Pericardium fibroblast (primary cell): Measurements from ENCODE around the gene KDM4F. TPM values are rescaled to one million over a fixed set of nuclear protein-coding genes. Genes with fewer than 3 reads are reported as not detected.

Experiments
- total RNA-seq: library from RNA; depleted of rRNA; stranded (reverse); fragments of >200 nt; gene quantifications from 2 replicates; pipeline ENCODE4 v1.2.3, GENCODE V29; 2015

The KDM4F gene
- not detected in 2 replicates for total RNA-seq

DNA sequence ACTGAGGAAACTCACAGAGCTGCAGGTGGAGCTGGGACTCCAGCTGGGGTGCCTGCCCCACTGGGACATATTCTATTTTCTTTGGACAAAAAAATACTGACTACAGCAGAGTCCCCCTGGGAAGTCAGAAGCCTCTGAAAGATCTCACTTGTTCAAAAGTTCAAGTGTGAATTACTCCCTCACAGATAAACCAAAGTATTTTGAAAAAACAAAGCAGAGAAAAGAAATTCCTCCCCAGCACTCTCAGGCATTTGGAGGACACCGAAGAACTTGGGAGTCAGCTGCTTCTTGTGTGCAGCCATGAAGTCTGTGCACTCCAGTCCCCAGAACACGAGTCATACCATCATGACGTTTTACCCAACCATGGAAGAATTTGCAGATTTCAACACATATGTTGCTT, at the start of gene KDM4F:
Gene KDM4F, plus strand, starts transcription at position 301 of the 400 bp plus-strand sequence.

DNA sequence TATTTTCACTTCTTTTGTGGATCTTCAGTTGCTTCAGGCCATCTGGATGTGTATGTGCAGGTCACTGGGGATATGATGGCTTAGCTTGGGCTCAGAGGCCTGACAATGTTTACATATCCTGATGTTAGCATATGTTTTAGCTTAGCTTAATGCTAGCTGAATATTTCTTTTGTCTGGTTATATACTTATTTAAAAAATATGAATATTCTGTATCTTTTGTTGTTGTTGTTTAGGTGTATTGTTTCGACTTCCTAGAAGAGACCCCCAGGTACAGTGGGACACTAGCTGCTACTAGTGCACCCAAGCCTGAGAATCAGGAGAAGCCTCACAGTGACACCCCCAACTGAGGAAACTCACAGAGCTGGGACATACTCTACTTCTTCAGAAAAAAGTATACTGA, 24.3 kb upstream of the KDM4F start, which contains the start of gene KDM4E:
Gene KDM4E, plus strand, starts transcription at position 301 of the 400 bp plus-strand sequence. CDS start 300 bp downstream, outside the sequence.

DNA sequence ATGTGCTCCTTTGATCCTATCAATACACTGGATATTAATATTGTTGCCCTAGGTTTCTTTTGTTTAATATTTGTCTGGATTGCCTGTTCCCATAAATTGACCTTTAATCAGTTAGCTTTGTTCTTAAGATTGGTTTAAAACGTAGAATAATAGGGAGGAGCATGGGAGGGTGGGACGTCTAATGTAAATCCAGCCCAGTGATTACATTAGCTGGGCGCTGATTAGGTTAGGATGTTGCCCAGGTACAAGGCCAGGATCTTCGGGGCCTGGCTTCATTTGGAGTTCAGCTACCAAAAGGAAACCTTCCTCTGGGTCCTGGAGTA, 17.5 kb downstream of the KDM4F start, which contains the start of gene SRSF8:
Gene SRSF8, plus strand, starts transcription at position 204 of the 323 bp plus-strand sequence. CDS start 308 bp downstream, outside the sequence.

DNA sequence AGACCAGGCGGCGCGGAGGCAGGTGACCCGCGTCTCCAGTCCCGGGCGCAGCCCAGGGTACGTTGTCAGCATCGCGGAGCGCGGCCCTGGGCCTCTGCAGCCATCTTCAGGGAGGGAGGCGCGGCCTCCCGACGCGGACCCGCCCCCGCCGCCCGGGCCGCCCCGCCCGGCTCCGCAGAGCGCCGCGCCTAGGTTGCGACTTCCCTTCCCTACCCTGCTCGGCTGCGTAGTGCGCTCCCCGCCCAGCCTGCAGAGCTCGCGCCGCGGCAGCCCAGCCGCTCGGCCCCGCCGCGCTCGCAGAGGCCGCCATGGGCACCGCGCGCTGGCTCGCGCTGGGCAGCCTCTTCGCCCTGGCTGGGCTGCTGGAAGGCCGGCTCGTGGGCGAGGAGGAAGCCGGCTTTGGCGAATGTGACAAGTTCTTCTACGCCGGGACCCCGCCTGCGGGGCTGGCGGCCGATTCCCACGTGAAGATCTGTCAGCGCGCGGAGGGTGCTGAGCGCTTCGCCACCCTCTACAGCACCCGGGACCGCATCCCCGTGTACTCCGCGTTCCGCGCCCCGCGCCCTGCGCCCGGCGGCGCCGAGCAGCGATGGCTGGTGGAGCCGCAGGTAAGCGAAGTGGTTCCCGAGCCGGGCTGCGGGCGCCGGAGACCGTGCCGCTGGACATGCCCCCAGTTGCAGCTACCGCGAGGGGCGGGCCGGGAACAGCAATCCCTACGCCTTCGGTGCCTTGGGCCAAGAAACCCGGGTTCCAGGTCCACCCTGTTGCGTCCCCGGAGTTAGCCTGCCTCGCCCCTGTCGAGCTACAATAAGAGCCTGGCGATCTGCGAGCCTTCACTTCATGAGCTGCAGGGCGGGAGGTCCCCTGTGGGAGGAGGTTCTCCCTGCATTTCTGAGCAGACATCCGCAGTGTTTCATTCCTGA, 40.7 kb downstream of the KDM4F start, which contains the start of gene ENDOD1:
Gene ENDOD1, plus strand, starts transcription at position 227 of the 923 bp plus-strand sequence. Its CDS starts 82 bp downstream, at position 309.

Other genes starting within 250 kb of the KDM4F start
- 26.0 and 35.2 TPM in 2 replicates for gene CWC15, start 75.9 kb upstream of the KDM4F start, total RNA-seq
- 0.35 and 0.77 TPM in 2 replicates for gene KDM4D, start 75.7 kb upstream of the KDM4F start, total RNA-seq
- not detected in 2 replicates for gene KDM4E, start 24.2 kb upstream of the KDM4F start, total RNA-seq
- 29.9 and 36.3 TPM in 2 replicates for gene SRSF8, start 17.5 kb downstream of the KDM4F start, total RNA-seq
- 18.1 and 59.5 TPM in 2 replicates for gene ENDOD1, start 40.4 kb downstream of the KDM4F start, total RNA-seq
- 28.2 and 31.7 TPM in 2 replicates for gene SESN3, start 181.8 kb downstream of the KDM4F start, total RNA-seq